Activated naive CD8-positive, alpha-beta T cell treated with anti-CD3 and anti-CD28 coated beads, Interleukin-2, amount 50 U/mL, for 24 hours (primary cell): Measurements from ENCODE around the gene FBXW9.
"Not testable (repeated sequence)": the region's sequence is repeated elsewhere in the genome, so short reads cannot be mapped to it uniquely, and the experiment has no call there.

ENCODE experiments used
- ATAC-seq: fragments of 150-1000 bp; cut with Tn5 transposase; one replicate; pipeline ENCODE4 v1.10.0; 2021
- DNase-seq: peaks from one replicate; pipeline ENCODE4 v3.0.0; 2021
- H3K27ac Mint-ChIP-seq: one replicate; pipeline ENCODE4 v1.8.0; 2021; ENCODE audit warnings: mild to moderate bottlenecking, mixed read lengths
- H3K27me3 Mint-ChIP-seq: one replicate; pipeline ENCODE4 v1.8.0; 2021; ENCODE audit warnings: mixed read lengths
- H3K36me3 Mint-ChIP-seq: one replicate; pipeline ENCODE4 v1.8.0; 2021; ENCODE audit warnings: low read depth, mixed read lengths
- H3K4me1 Mint-ChIP-seq: one replicate; pipeline ENCODE4 v1.8.0; 2021; ENCODE audit warnings: mixed read lengths
- H3K4me3 Mint-ChIP-seq: one replicate; pipeline ENCODE4 v1.8.0; 2021; ENCODE audit warnings: mild to moderate bottlenecking, moderate library complexity, mixed read lengths
- H3K9me3 Mint-ChIP-seq: one replicate; pipeline ENCODE4 v1.8.0; 2021; ENCODE audit warnings: mixed read lengths

The FBXW9 gene

GRCh38 chr19:12678039-12678438, 18.4 kb downstream of the FBXW9 start:
- not testable (repeated sequence) for H3K4me3 Mint-ChIP-seq, H3K27ac Mint-ChIP-seq, ATAC-seq, H3K9me3 Mint-ChIP-seq, DNase-seq, H3K27me3 Mint-ChIP-seq
- Mint-ChIP-seq H3K36me3 (peaks cover 26% of the 10 kb centered on the region), H3K4me1 (peaks cover 22% of the 10 kb centered on the region)

GRCh38 chr19:12676928-12677327, 19.5 kb downstream of the FBXW9 start:
- no peak for ATAC-seq
- Mint-ChIP-seq H3K27ac (no peak overlapping the region), H3K4me3 (no peak overlapping the region), H3K4me1 (peaks cover 24% of the 10 kb centered on the region), H3K27me3 (no peaks in the 10 kb centered on the region), H3K36me3 (peaks cover 29% of the 10 kb centered on the region), H3K9me3 (no peaks in the 10 kb centered on the region)
- DNase-seq, result no peak

GRCh38 chr19:12676384-12676792, 20.0 kb downstream of the FBXW9 start:
- Mint-ChIP-seq H3K27me3 (no peaks in the 10 kb centered on the region), H3K36me3 (peaks cover 30% of the 10 kb centered on the region), H3K4me3 (peak overlapping the region; percentile 9), H3K4me1 (peaks cover 25% of the 10 kb centered on the region), H3K27ac (no peak overlapping the region), H3K9me3 (no peaks in the 10 kb centered on the region)
- ATAC-seq (peak; percentile 41), DNase-seq (peak; percentile 95)

GRCh38 chr19:12675940-12676339, 20.5 kb downstream of the FBXW9 start:
- peak; percentile 10 for ATAC-seq
- Mint-ChIP-seq H3K4me1 (peaks cover 22% of the 10 kb centered on the region), H3K4me3 (no peak overlapping the region), H3K27ac (no peak overlapping the region), H3K27me3 (no peaks in the 10 kb centered on the region), H3K36me3 (peaks cover 26% of the 10 kb centered on the region), H3K9me3 (no peaks in the 10 kb centered on the region)
- DNase-seq, result no peak

- Mint-ChIP-seq H3K4me1 (peaks cover 25% of the 10 kb centered on the region), H3K36me3 (peaks cover 24% of the 10 kb centered on the region), H3K9me3 (no peaks in the 10 kb centered on the region), H3K27me3 (no peaks in the 10 kb centered on the region), H3K4me3 (no peak overlapping the region), H3K27ac (no peak overlapping the region)
- ATAC-seq (no peak), DNase-seq (no peak)
Observed at GRCh38 chr19:12675399-12675798, 21.0 kb downstream of the FBXW9 start.

GRCh38 chr19:12672744-12673143, 23.7 kb downstream of the FBXW9 start:
- H3K4me3 Mint-ChIP-seq, result no peak overlapping the region
- H3K9me3 Mint-ChIP-seq, result no peaks in the 10 kb centered on the region
- peaks cover 38% of the 10 kb centered on the region for H3K4me1 Mint-ChIP-seq
- peaks cover 20% of the 10 kb centered on the region for H3K36me3 Mint-ChIP-seq
- no peaks in the 10 kb centered on the region for H3K27me3 Mint-ChIP-seq
- DNase-seq, result no peak
- no peak overlapping the region for H3K27ac Mint-ChIP-seq
- no peak for ATAC-seq

- no peaks in the 10 kb centered on the region for H3K9me3 Mint-ChIP-seq
- H3K4me3 Mint-ChIP-seq, result peak overlapping the region; percentile 96
- DNase-seq, result no peak
- peaks cover 15% of the 10 kb centered on the region for H3K36me3 Mint-ChIP-seq
- H3K27ac Mint-ChIP-seq, result peak overlapping the region; percentile 98
- no peaks in the 10 kb centered on the region for H3K27me3 Mint-ChIP-seq
- H3K4me1 Mint-ChIP-seq, result peaks cover 45% of the 10 kb centered on the region
- ATAC-seq, result no peak
Observed at GRCh38 chr19:12670159-12670928, 26.1 kb downstream of the FBXW9 start.

GRCh38 chr19:12669270-12670158, 26.9 kb downstream of the FBXW9 start:
- Mint-ChIP-seq H3K36me3 (peaks cover 20% of the 10 kb centered on the region), H3K9me3 (no peaks in the 10 kb centered on the region), H3K4me1 (peaks cover 53% of the 10 kb centered on the region), H3K27ac (peak overlapping the region; percentile 98), H3K4me3 (peak overlapping the region; percentile 96), H3K27me3 (no peaks in the 10 kb centered on the region)
- peak; percentile 78 for DNase-seq
- ATAC-seq, result no peak

- peaks cover 56% of the 10 kb centered on the region for H3K4me1 Mint-ChIP-seq
- ATAC-seq, result no peak
- H3K36me3 Mint-ChIP-seq, result peaks cover 20% of the 10 kb centered on the region
- H3K27me3 Mint-ChIP-seq, result no peaks in the 10 kb centered on the region
- H3K4me3 Mint-ChIP-seq, result peak overlapping the region; percentile 96
- DNase-seq, result peak; percentile 67
- peak overlapping the region; percentile 98 for H3K27ac Mint-ChIP-seq
- no peaks in the 10 kb centered on the region for H3K9me3 Mint-ChIP-seq
Observed at GRCh38 chr19:12668932-12669269, 27.5 kb downstream of the FBXW9 start.

- peaks cover 56% of the 10 kb centered on the region for H3K4me1 Mint-ChIP-seq
- peak overlapping the region; percentile 98 for H3K27ac Mint-ChIP-seq
- no peaks in the 10 kb centered on the region for H3K27me3 Mint-ChIP-seq
- peaks cover 24% of the 10 kb centered on the region for H3K36me3 Mint-ChIP-seq
- DNase-seq (no peak), ATAC-seq (no peak)
- no peaks in the 10 kb centered on the region for H3K9me3 Mint-ChIP-seq
- peak overlapping the region; percentile 96 for H3K4me3 Mint-ChIP-seq
Observed at GRCh38 chr19:12668346-12668745, 28.1 kb downstream of the FBXW9 start.

GRCh38 chr19:12667731-12668302, 28.6 kb downstream of the FBXW9 start:
- Mint-ChIP-seq H3K9me3 (no peaks in the 10 kb centered on the region), H3K27ac (peak overlapping the region; percentile 98), H3K4me3 (peak overlapping the region; percentile 96), H3K36me3 (peaks cover 28% of the 10 kb centered on the region), H3K4me1 (peaks cover 56% of the 10 kb centered on the region), H3K27me3 (no peaks in the 10 kb centered on the region)
- no peak for DNase-seq
- no peak for ATAC-seq

- H3K9me3 Mint-ChIP-seq, result no peaks in the 10 kb centered on the region
- H3K4me1 Mint-ChIP-seq, result peaks cover 52% of the 10 kb centered on the region
- peak within 1 kb of the TSS; percentile 96 for H3K4me3 Mint-ChIP-seq
- DNase-seq, result peak; percentile 88
- H3K27me3 Mint-ChIP-seq, result no peaks in the 10 kb centered on the region
- peak within 1 kb of the TSS; percentile 96 for H3K27ac Mint-ChIP-seq
- ATAC-seq, result peak; percentile 73
- peaks cover 25% of the 10 kb centered on the region for H3K36me3 Mint-ChIP-seq
Observed at GRCh38 chr19:12666265-12667048, 30.0 kb downstream of the FBXW9 start, which contains the start of the genes MAN2B1 and WDR83. Gene MAN2B1, minus strand, starts transcription at chr19:12666742. Its CDS starts 41 bp downstream, at chr19:12666701. Gene WDR83, plus strand, starts transcription at chr19:12666807. Its CDS starts 2,984 bp downstream, at chr19:12669791.

GRCh38 chr19:12665671-12666264, 30.7 kb downstream of the FBXW9 start:
- no peaks in the 10 kb centered on the region for H3K27me3 Mint-ChIP-seq
- H3K4me1 Mint-ChIP-seq, result peaks cover 50% of the 10 kb centered on the region
- no peaks in the 10 kb centered on the region for H3K9me3 Mint-ChIP-seq
- H3K36me3 Mint-ChIP-seq, result peaks cover 32% of the 10 kb centered on the region
- ATAC-seq (peak; percentile 31), DNase-seq (peak; percentile 41)
- peak overlapping the region; percentile 96 for H3K4me3 Mint-ChIP-seq
- peak overlapping the region; percentile 96 for H3K27ac Mint-ChIP-seq

- ATAC-seq (peak; percentile 30), DNase-seq (peak; percentile 66)
- Mint-ChIP-seq H3K27me3 (no peaks in the 10 kb centered on the region), H3K4me1 (peaks cover 46% of the 10 kb centered on the region), H3K27ac (peak overlapping the region; percentile 96), H3K36me3 (peaks cover 35% of the 10 kb centered on the region), H3K4me3 (peak overlapping the region; percentile 96), H3K9me3 (no peaks in the 10 kb centered on the region)
Observed at GRCh38 chr19:12665281-12665573, 31.2 kb downstream of the FBXW9 start.
